Right ventricle myocardium inferior (tissue), 1 donor: ENCODE results near the gene PARN. TPM values are rescaled to one million over a fixed set of nuclear protein-coding genes. Genes with fewer than 3 reads are reported as not detected.
A peak's percentile ranks its signal among the peaks of the same experiment; 100 is the strongest.
"Not testable (repeated sequence)": the region's sequence is repeated elsewhere in the genome, so short reads cannot be mapped to it uniquely, and the experiment has no call there.

Experiments used
- ATAC-seq: fragments of 200-7000 bp; cut with Tn5 transposase; one replicate; pipeline ENCODE4 v1.9.1; 2020; ENCODE audit warnings: mild to moderate bottlenecking, moderate library complexity
- DNase-seq: peaks from one replicate; pipeline ENCODE4 v3.0.0; 2021; ENCODE audit errors: missing footprints
- intact Hi-C: fragments of 100-400 bp; cut with DNase I; formaldehyde crosslinking; loops from one replicate; pipeline ENCODE4 v1.11.0; 2022
- total RNA-seq: library from RNA; stranded (reverse); fragmentation: NEBNext Ultra II Directional; extraction: Animal tissue kit (Norgen Biotek cat#: 25700); gene quantifications from one replicate; pipeline ENCODE4 v1.2.1, GENCODE V29; 2021
- donor health status: DM: no; HTN: yes; CAD: no; lungs with severe emphysema.

PARN gene
- total RNA-seq, 1 donor from 2014 or later = 17.2 TPM

DNA sequence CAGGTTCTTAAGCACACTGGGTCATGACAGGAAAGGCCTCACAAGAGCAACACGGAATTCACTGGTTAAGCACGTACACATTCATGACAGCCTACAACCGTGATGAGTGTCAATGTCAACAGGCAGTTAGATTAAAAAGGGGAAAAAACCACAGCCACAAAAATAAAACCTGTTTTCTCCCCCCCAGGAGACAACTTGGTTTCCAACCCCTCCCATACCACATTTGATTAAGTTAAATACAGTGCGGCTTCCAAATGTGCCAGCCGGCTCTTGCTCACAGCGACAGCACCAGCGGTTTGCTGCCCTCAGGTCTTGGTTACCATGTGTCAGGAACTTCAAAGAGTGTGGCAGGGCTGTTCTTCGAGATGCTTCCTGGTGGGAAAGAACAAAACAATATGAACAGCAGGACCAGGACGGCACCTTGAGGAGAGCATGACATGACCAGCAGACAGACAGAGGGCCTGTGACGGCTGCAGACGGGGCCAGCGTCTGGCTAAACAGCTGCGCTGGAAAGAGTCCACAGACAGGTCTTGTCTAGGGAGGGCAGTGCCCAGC, 193.6 kb downstream of the PARN start:
- intact Hi-C loops = no loop called here
- peak; percentile 60 for DNase-seq
- ATAC-seq = peak; percentile 44

DNA sequence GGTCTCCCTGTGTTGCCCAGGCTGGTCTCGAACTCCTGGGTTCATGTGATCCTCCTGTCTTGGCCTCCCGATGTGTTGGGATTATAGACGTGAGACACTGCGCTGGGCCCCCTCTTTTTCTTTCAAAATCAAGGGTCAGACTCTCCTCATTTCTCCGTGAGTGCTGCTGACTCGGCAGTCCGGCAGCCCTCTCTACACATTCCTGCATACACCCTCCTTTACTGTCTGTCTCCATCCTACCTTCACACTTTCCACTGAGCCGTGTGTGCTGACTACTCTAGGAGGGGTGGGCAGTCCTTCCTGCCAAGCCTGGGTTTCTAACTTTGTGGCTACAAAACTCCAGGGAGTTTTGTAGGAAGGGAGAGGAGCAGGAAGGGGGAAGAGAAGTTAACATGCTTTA, 195.2 kb downstream of the PARN start:
- intact Hi-C loops = no loop called here
- ATAC-seq (no peak), DNase-seq (no peak)

DNA sequence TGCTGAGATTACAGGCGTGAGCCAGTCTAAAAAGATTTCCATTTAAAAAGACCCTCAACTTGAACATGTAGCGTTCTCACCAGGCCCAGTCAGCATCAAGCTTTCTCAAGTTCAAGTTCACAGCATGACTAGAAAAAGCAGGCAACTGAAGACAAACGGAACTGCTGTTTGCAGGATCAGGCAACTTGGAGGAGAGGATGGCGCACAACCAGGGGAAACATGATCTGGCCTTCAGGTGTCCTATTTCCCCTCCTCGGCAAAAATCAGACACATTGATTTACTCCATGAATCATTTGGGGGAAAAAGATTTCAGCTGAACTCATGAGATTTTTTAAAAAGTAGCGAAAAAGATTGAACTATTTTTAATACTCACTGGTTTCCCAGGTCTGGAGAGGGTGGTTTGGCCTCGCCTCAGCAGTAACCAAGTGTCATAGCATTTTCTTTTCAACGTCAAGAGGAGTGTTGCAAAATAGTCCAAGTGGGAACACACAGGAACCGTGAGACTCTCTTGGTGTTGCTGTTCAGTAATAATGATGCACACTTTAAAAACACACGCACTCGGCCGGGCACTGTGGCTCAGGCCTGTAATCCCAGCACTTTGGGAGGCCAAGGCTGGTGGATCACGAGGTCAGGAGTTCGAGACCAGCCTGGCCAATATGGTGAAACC, 201.0 kb downstream of the PARN start:
- ATAC-seq, intact Hi-C loops, DNase-seq: not testable (repeated sequence)

DNA sequence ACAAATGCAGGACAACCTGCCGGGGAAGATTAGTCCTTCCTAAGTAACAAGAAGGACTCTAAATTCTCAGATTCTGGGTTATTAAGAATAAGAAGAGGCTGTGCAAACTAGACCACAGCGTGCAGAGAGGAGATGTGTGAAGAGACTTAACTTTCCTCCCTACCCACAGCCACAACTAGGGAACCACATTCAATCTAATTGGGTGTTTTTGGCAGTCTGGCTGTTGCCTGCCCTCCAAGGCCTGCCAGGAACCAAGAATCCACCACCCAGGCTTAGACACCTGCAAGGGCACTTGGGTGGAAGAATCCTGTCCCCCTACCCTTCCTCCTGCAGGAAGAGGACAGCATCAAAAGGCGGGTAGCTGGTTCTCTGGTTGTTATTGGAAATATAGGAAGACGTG, 202.0 kb downstream of the PARN start:
- no peak for ATAC-seq
- DNase-seq = no peak
- intact Hi-C loops = no loop called here

DNA sequence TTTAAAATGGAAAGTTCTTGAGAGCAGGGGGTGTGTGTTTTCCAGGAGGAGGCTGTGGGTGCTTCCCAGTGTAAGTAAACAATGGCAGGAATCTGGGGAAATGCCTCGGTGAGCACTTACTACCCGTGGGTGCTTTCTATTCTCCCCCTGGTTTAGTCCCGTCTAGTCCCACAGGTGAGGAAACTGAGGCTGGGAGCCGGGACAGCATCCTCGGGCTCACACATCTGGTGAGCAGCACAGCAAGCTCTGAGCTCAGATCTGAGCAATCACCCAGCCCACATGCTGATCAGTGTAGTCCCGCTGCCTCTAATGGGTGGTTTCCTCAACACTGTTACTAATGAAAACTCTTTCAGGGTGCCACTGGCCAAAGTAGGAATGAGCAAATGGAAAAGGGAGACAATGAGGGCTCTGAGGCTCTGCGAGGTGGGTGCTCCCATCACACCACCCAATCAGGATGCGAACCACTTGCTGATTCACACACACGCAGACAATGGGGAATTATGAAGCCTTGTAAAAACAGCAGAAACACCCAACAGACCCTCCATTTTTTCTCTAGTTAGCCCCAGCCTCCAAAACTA, 202.6 kb downstream of the PARN start:
- intact Hi-C loops = no loop called here
- ATAC-seq = no peak

DNA sequence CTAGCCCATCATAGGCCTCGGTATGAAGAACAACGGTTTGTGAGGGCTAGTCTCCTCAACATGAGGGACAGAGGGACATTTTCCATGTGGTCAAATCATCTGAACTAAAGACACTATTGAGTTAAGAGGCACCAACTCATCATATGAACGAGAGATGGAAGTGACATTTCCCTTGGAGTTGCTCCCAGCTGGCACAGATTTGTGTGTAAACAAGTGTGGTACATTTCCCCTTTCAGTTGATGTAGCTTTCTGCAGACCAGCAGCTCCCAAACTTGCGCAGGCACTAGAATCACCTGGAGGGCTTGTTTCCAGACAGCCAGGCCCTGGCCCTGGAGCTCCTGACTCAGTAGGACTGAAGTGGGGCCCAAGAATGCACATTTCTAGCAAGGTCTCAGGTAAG, 205.5 kb downstream of the PARN start:
- intact Hi-C loops = no loop called here
- ATAC-seq = no peak
- no peak for DNase-seq

More for the DNA sequence above, 202.6 kb downstream of the PARN start:
- no peak for DNase-seq

DNA sequence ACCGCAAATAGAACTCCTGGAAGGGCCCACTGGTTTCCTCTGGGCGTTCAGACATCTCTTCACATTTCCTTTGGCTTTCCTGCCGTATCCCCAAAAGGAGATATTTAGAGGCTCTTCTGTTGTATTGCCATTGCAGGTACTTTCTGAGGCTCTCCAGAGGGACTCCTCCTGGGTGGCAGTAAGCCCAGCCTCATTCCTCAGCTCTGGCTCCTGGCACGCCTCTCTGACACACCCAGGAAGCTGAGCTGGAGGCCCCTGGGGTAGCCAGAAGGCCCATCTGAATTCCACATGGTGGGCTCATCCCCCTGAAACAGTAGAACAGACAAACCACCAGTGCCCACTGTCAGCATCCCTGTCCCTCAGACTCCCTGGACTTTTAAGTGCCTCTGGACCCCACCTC, 206.7 kb downstream of the PARN start:
- ATAC-seq (no peak), DNase-seq (no peak)
- intact Hi-C loops = no loop called here

DNA sequence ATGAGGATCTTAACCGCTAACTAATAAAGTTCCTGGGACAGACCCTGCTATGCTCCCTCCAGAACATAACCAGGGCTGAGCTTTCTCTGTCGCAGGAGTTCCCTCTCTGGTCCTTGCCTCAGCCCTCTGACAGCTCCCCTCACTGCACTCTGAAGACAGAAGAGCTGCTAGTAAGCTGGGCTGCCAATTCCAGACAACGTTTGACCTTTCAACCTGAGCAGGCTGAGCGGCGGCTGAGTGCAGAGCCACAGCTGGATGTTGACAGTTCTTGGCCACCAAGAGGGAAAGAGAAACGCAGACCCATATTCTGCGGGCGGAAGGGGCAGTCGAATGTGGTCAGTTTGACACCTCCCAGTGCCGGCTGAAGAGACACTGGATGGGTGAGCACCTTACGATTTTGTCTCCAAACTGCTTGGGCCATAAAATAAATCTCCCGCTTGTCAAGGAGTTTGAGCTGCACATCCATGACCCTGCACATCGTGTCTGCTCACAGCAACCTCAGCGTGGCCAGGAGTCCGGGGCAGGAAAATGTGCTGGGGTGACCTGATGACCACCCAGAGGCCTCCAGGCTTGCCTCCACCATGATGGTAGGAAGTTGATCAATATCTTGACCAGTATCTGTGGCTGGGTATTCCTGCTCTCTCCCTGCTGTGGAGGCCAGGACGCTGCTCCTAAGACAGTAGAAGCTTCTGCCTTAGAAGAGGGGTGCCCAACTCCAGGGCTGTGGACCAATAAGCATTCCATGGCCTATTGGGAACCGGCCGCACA, 209.2 kb downstream of the PARN start:
- intact Hi-C loops = no loop called here
- no peak for DNase-seq
- ATAC-seq = peak; percentile 36

DNA sequence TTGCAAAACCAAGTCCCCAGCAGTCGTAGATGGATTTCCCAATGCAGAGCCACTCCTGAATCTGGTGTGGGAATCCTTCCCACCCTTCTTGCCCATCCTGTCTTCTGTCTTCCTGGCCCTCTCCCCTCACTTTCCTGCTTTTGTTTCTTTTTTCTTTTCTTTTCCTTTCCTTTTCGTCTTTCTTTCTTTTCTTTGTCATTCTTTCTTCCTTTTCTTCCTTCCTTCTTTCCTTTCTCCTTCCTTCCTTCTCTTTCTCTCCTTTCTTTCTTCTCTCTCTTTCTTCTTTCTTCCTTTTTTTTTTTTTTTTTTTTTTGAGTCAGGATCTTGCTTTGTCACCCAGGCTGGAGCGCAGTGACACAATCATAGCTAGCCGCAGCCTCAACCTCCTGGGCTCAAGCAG, 209.8 kb downstream of the PARN start:
- intact Hi-C loops, DNase-seq, ATAC-seq: not testable (repeated sequence)

DNA sequence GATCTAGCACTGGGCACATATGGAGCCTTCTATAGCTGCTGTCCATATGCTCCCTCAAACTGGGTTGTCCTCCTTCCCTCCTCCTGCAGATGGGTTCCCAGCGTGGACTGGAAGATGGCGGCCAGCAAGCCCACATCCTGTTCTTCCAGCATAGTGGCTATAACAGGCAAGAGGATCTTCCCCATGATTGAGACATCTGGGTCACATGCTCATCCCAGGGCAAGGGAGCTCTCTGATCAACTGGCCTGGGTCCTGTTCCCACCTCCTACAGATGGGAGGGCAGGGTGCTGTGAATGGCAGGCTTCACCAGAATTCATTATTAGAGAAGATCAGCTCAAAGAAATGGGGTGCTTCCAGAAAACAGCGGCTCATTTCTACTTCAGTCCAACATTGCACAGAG, 210.2 kb downstream of the PARN start:
- intact Hi-C loops = loop anchor here (2.0 to 5.0 kb wide), 2 partner anchors 67 to 117 kb away; no protein-coding TSS in a partner anchor
- ATAC-seq (no peak), DNase-seq (no peak)

DNA sequence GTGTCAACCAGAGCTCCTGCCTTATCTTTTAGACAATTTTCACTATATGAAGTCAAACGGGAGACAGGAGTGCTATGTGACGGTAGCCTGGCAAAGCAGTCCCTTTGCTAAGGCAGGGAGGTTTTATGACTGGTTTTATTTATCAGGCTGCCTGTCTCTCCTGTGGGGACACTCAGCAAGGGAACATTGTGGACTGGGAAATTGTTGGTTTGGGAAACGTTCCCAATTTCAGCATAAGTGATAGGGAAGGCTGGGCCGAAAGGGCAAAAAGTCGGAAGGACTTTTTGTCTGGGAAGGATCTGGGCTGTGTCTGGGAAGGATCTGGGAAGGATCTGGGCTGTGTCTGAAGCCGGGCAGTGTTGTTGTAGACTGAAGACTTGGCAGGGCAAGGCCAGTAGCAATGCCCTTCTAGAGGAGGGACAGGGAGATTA, 211.2 kb downstream of the PARN start:
- no peak for DNase-seq
- intact Hi-C loops = loop anchor here (2.0 to 5.0 kb wide), 2 partner anchors 68 to 116 kb away; no protein-coding TSS in a partner anchor
- peak; percentile 88 for ATAC-seq

DNA sequence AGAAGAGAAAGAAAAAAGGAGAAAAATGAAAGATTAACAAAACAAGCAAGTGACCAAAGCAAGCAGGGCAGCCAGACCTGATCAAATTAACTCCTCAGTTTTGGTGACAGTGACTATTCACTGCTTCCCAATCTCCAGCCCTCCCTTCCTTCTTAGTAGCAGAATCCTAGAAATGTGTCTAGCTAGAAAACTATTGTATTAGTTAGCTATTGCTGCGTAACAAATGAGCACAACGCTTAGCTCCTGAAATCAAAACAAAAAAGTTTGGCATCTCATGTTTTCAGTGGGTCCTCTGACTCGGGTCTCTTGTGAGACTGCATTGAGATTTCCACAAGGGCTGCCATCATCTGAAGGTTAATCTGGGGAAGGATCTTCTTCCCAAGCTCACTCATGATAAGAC, 213.9 kb downstream of the PARN start:
- DNase-seq = no peak
- intact Hi-C loops = loop anchor here (5.0 kb wide), 1 partner anchor 71 kb away; no protein-coding TSS in a partner anchor
- no peak for ATAC-seq

DNA sequence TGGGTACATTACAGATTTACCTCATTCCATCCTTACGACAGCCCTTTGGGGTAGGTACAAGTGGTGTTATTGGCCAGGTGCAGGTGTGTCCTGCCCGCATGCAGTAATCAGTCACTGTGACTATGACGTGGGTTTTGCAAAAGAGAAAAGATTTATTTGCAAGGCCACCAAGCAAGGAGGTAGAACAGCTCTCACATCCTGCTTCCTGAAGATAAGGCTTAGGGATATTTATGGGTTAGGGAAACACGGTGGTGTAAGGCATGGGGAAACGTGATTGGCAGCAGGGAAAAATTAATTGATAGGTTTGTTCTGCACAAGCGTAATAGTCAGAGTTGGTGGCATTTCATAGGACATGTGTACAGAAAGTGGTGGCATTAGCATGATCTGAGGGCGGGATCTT, 214.8 kb downstream of the PARN start:
- intact Hi-C loops = loop anchor here (5.0 kb wide), 1 partner anchor 72 kb away; no protein-coding TSS in a partner anchor

DNA sequence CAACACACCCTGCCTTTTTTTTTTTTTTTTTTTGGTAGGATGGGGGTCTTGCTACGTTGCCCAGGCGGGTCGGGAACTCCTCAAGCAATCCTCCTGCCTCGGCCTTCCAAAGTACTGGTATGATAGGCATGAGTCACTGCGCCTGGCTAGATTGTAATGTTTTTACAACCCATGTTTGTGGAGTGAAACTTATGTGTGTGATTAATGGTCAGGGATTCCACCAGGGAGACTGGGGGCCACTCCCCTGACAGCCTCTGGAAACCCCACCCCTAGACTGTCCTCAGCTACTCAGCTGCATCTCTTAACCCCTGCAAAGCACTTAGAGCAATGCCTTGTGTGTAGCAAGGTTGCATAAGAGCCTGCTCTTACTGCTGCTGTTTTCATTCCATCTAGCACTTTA, 220.5 kb downstream of the PARN start:
- DNase-seq = no peak
- intact Hi-C loops = no loop called here
- peak; percentile 33 for ATAC-seq

More for the DNA sequence above, 214.8 kb downstream of the PARN start:
- DNase-seq (no peak), ATAC-seq (no peak)

DNA sequence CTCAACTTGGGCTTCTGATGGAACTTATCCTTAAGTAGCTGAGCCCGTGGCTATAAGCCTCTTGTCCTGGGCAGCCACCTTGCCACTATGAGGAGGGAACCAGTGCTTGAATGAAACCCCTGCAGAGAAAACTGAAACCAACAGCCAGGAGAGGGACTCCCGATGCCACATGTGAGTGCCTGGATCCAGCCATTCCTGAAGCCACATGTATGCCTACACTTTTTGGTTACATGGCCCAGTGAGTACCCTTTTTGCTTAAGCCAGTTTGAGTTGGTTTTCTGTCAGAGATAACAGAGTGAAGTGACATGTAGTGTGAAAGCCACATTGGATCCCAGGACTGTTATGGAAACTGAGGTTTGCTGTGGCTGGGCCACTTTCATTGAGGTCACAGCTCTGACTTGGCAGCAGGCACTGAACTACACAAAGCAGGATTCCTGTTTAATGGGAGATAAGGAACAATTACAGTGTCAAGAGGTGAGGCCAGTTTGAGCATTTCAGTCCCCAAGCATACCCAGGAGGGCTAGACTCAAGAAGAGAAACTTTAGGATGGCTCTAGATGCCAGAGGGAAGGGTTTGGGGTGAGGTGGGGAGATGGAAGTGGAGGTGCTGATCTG, 222.2 kb downstream of the PARN start:
- no peak for DNase-seq
- intact Hi-C loops = no loop called here
- peak; percentile 51 for ATAC-seq

DNA sequence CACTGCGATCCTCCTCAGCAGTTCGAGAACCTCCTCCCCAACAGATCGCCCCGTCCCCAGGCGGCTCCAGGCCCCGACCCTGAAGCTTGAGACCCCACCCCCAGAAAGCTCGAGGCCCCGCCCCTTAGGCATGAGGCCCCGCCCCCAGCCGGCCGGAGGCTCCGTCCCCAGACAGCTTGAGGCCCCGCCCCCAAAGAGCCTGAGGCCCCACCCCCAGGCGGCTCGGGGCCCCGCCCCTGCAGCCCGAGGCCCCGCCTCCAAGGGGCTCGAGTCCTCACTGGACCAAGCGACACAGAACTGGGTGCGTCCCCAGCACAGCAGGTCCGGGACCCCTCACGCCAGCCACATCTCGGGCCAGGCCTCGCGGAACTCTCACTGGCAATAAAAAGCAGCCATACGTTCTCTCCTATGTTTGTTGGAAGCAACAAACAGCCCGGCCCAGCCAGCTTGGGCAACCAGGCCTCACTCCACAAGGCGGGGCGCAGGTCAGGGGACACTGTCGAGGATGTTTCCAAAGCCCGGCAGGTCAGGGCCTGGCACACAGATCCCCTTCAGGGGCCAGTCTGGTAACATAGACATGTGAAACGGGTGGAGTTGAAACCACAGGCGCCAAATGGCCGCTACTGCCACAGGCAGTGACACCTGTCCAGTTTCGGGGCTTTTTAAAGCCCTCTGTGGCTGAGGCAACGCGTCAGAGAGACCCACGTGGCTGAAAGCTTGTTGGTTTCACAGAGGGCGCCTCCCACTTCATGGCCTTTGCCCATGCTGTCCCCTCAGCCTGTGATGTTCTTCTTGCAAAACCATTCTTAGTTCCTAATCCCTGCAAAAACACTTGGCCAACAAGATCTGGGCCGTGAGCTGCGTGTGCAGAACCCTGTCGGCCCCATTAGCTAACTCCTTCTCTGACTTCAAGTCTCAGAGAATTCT, 224.2 kb downstream of the PARN start:
- ATAC-seq (no peak), DNase-seq (no peak)
- intact Hi-C loops = no loop called here

DNA sequence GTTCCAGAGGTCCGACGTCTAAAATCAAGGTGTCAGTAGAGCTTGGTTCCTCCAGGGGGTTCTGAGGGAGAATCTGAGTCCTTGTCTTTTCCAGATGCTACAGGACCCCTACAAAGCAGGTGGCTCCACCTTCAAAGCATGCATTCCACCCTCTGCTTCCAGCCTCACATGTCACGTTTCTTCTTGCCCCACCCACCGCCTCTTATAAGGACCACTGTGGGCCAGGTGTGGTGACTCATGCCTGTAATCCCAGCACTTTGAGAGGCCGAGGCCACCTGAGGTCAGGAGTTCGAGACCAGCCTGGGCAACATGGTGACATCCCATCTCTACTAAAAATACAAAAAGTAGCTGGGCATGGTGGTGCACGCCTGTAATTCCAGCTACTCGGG, 227.1 kb downstream of the PARN start:
- ATAC-seq, intact Hi-C loops, DNase-seq: not testable (repeated sequence)
